ENCODE data around the gene ARFRP1. TPM values are rescaled to one million over a fixed set of nuclear protein-coding genes. Genes with fewer than 3 reads are reported as not detected.
A peak's percentile ranks its signal among the peaks of the same experiment; 100 is the strongest.

Gene ARFRP1
- total RNA-seq, 1 experiment from 2014 or later: 74.0 TPM

GRCh38 chr20:63689046-63690002, 18.5 kb downstream of the ARFRP1 start:
- DNase-seq: no peak
- intact Hi-C loops (cut with micrococcal nuclease; ENCODE audit: unreplicated experiment): no loop called here
- H3K36me3 Mint-ChIP-seq (ENCODE audit: insufficient read depth, unreplicated experiment): peaks cover 100% of the 10 kb centered on the region
- no peak for TF ChIP-seq CTCF (IDR thresholded peaks at IDR 0.05; ENCODE audit: unreplicated experiment)
- no TSS peak for BruUV-seq (replicated peaks)
- H3K4me3 Mint-ChIP-seq (ENCODE audit: low read depth, unreplicated experiment): peak overlapping the region; percentile 19
- peaks cover 42% of the 10 kb centered on the region for H3K4me1 Mint-ChIP-seq (ENCODE audit: low read depth, unreplicated experiment)
- H3K9me3 Mint-ChIP-seq (ENCODE audit: low read depth, unreplicated experiment): no peaks in the 10 kb centered on the region
- H3K27me3 Mint-ChIP-seq (ENCODE audit: unreplicated experiment): no peaks in the 10 kb centered on the region
- peak overlapping the region; percentile 83 for H3K27ac Mint-ChIP-seq (ENCODE audit: unreplicated experiment)
- CTCF ChIA-PET: interaction anchor here (0.5 to 1.8 kb wide), 3 partner anchors 30 to 152 kb away, joined by 4 to 6 read pairs (median 4); partner anchors contain the start of gene PTK6

GRCh38 chr20:63688228-63689045, 19.3 kb downstream of the ARFRP1 start:
- intact Hi-C loops (cut with micrococcal nuclease; ENCODE audit: unreplicated experiment): no loop called here
- CTCF ChIA-PET: interaction anchor here (0.5 to 1.8 kb wide), 2 partner anchors 31 to 151 kb away, joined by 4 to 6 read pairs; partner anchors contain the start of gene PTK6

GRCh38 chr20:63687419-63688178, 20.2 kb downstream of the ARFRP1 start:
- no peaks in the 10 kb centered on the region for H3K9me3 Mint-ChIP-seq (ENCODE audit: low read depth, unreplicated experiment)
- TF ChIP-seq CTCF (IDR thresholded peaks at IDR 0.05; ENCODE audit: unreplicated experiment): no peak
- DNase-seq: no peak
- no TSS peak for BruUV-seq (replicated peaks)
- peaks cover 59% of the 10 kb centered on the region for H3K4me1 Mint-ChIP-seq (ENCODE audit: low read depth, unreplicated experiment)
- intact Hi-C loops (cut with micrococcal nuclease; ENCODE audit: unreplicated experiment): no loop called here
- H3K27me3 Mint-ChIP-seq (ENCODE audit: unreplicated experiment): no peaks in the 10 kb centered on the region
- peak overlapping the region; percentile 83 for H3K27ac Mint-ChIP-seq (ENCODE audit: unreplicated experiment)
- CTCF ChIA-PET: interaction anchor here (0.6 to 1.8 kb wide), 5 partner anchors 11 to 150 kb away, joined by 3 to 9 read pairs (median 4); partner anchors contain the start of gene PTK6
- peaks cover 98% of the 10 kb centered on the region for H3K36me3 Mint-ChIP-seq (ENCODE audit: insufficient read depth, unreplicated experiment)
- no peak overlapping the region for H3K4me3 Mint-ChIP-seq (ENCODE audit: low read depth, unreplicated experiment)

More at GRCh38 chr20:63688228-63689045, 19.3 kb downstream of the ARFRP1 start:
- H3K4me3 Mint-ChIP-seq (ENCODE audit: low read depth, unreplicated experiment): no peak overlapping the region
- TF ChIP-seq CTCF (IDR thresholded peaks at IDR 0.05; ENCODE audit: unreplicated experiment): no peak
- H3K27me3 Mint-ChIP-seq (ENCODE audit: unreplicated experiment): no peaks in the 10 kb centered on the region
- peak overlapping the region; percentile 83 for H3K27ac Mint-ChIP-seq (ENCODE audit: unreplicated experiment)
- H3K4me1 Mint-ChIP-seq (ENCODE audit: low read depth, unreplicated experiment): peaks cover 51% of the 10 kb centered on the region
- peaks cover 100% of the 10 kb centered on the region for H3K36me3 Mint-ChIP-seq (ENCODE audit: insufficient read depth, unreplicated experiment)
- H3K9me3 Mint-ChIP-seq (ENCODE audit: low read depth, unreplicated experiment): no peaks in the 10 kb centered on the region
- DNase-seq: no peak
- BruUV-seq (replicated peaks): no TSS peak
